BLaER1 (cell line): ENCODE measurements around the gene USP17L10.
"Not testable (repeated sequence)": the region's sequence is repeated elsewhere in the genome, so short reads cannot be mapped to it uniquely, and the experiment has no call there.

ENCODE experiments used
- H3K27ac ChIP-seq: shearing (Covaris generic); formaldehyde crosslinking; 2 replicates; pipeline ENCODE4 v1.8.1; 2022
- H3K27me3 ChIP-seq: shearing (Covaris generic); formaldehyde crosslinking; 2 replicates; pipeline ENCODE4 v1.8.1; 2022
- H3K36me3 ChIP-seq: shearing (Covaris generic); formaldehyde crosslinking; 2 replicates; pipeline ENCODE4 v1.8.1; 2022
- H3K4me1 ChIP-seq: shearing (Covaris generic); formaldehyde crosslinking; 2 replicates; pipeline ENCODE4 v1.8.1; 2022
- H3K4me2 ChIP-seq: shearing (Covaris generic); formaldehyde crosslinking; 2 replicates; pipeline ENCODE4 v1.8.1; 2022
- H3K4me3 ChIP-seq: shearing (Covaris generic); formaldehyde crosslinking; 2 replicates; pipeline ENCODE4 v1.8.1; 2022
- H3K9ac ChIP-seq: shearing (Covaris generic); formaldehyde crosslinking; 2 replicates; pipeline ENCODE4 v1.8.1; 2022
- H3K9me3 ChIP-seq: shearing (Covaris generic); formaldehyde crosslinking; 2 replicates; pipeline ENCODE4 v1.8.1; 2022
- H4K20me1 ChIP-seq: shearing (Covaris generic); formaldehyde crosslinking; 2 replicates; pipeline ENCODE4 v1.8.1; 2022

The USP17L10 gene

GRCh38 chr4:9210357-9210756 lies at the start of gene USP17L10:
Gene USP17L10, plus strand, starts transcription at chr4:9210657. Its CDS starts 0 bp downstream, at chr4:9210657.
- H3K36me3 ChIP-seq, H3K9me3 ChIP-seq, H3K9ac ChIP-seq, H3K27ac ChIP-seq, H3K4me3 ChIP-seq, H3K27me3 ChIP-seq, H3K4me1 ChIP-seq, H4K20me1 ChIP-seq, H3K4me2 ChIP-seq: not testable (repeated sequence)

GRCh38 chr4:9165990-9166389 lies 44.5 kb upstream of the USP17L10 start:
- not testable (repeated sequence) for H4K20me1 ChIP-seq, H3K4me3 ChIP-seq, H3K4me2 ChIP-seq, H3K9me3 ChIP-seq, H3K36me3 ChIP-seq, H3K27me3 ChIP-seq, H3K4me1 ChIP-seq, H3K9ac ChIP-seq, H3K27ac ChIP-seq

GRCh38 chr4:9169791-9170459 lies 40.5 kb upstream of the USP17L10 start, which contains the start of gene FAM90A26:
Gene FAM90A26, plus strand, starts transcription at chr4:9170409. Its CDS starts 2,764 bp downstream, at chr4:9173173.
- H3K9ac ChIP-seq, H3K27ac ChIP-seq: not testable (repeated sequence)

GRCh38 chr4:9214701-9215100 lies 4.2 kb downstream of the USP17L10 start:
- not testable (repeated sequence) for H3K9me3 ChIP-seq, H3K4me3 ChIP-seq, H3K9ac ChIP-seq

More at GRCh38 chr4:9169791-9170459, 40.5 kb upstream of the USP17L10 start, which contains the start of gene FAM90A26:
- not testable (repeated sequence) for H3K9me3 ChIP-seq, H3K4me1 ChIP-seq, H4K20me1 ChIP-seq, H3K4me3 ChIP-seq, H3K36me3 ChIP-seq, H3K4me2 ChIP-seq, H3K27me3 ChIP-seq

GRCh38 chr4:9215105-9215504 lies 4.6 kb downstream of the USP17L10 start, which contains the start of gene USP17L11:
Gene USP17L11, plus strand, starts transcription at chr4:9215405. Its CDS starts 0 bp downstream, at chr4:9215405.
- H3K4me2 ChIP-seq, H4K20me1 ChIP-seq, H3K27me3 ChIP-seq, H3K4me1 ChIP-seq, H3K36me3 ChIP-seq, H3K4me3 ChIP-seq, H3K9ac ChIP-seq, H3K27ac ChIP-seq, H3K9me3 ChIP-seq: not testable (repeated sequence)

More at GRCh38 chr4:9214701-9215100, 4.2 kb downstream of the USP17L10 start:
- not testable (repeated sequence) for H3K36me3 ChIP-seq, H3K27me3 ChIP-seq, H3K27ac ChIP-seq, H3K4me1 ChIP-seq, H4K20me1 ChIP-seq, H3K4me2 ChIP-seq

- H3K4me1 ChIP-seq, H3K9ac ChIP-seq, H3K4me3 ChIP-seq, H3K27me3 ChIP-seq, H3K36me3 ChIP-seq, H3K9me3 ChIP-seq, H3K4me2 ChIP-seq, H4K20me1 ChIP-seq, H3K27ac ChIP-seq: not testable (repeated sequence)
These were observed 9.4 kb downstream of the USP17L10 start, which contains the start of gene USP17L12 for GRCh38 chr4:9219852-9220251. Gene USP17L12, plus strand, starts transcription at chr4:9220152. Its CDS starts 0 bp downstream, at chr4:9220152.

- not testable (repeated sequence) for H3K4me1 ChIP-seq, H4K20me1 ChIP-seq, H3K9me3 ChIP-seq, H3K36me3 ChIP-seq, H3K27me3 ChIP-seq, H3K4me2 ChIP-seq, H3K27ac ChIP-seq, H3K9ac ChIP-seq, H3K4me3 ChIP-seq
These were observed 14.1 kb downstream of the USP17L10 start, which contains the start of gene USP17L13 for GRCh38 chr4:9224596-9224995. Gene USP17L13, plus strand, starts transcription at chr4:9224896. Its CDS starts 0 bp downstream, at chr4:9224896.

- H3K9ac ChIP-seq, H3K4me1 ChIP-seq, H4K20me1 ChIP-seq, H3K27me3 ChIP-seq, H3K4me3 ChIP-seq, H3K27ac ChIP-seq, H3K36me3 ChIP-seq, H3K4me2 ChIP-seq, H3K9me3 ChIP-seq: not testable (repeated sequence)
These were observed 19.8 kb downstream of the USP17L10 start for GRCh38 chr4:9230249-9230648.

GRCh38 chr4:9234085-9234484 lies 23.6 kb downstream of the USP17L10 start, which contains the start of gene USP17L15:
Gene USP17L15, plus strand, starts transcription at chr4:9234385. Its CDS starts 0 bp downstream, at chr4:9234385.
- not testable (repeated sequence) for H3K4me3 ChIP-seq, H3K4me1 ChIP-seq, H3K27ac ChIP-seq, H3K9me3 ChIP-seq, H3K36me3 ChIP-seq, H3K9ac ChIP-seq, H3K27me3 ChIP-seq, H4K20me1 ChIP-seq, H3K4me2 ChIP-seq

- H3K4me3 ChIP-seq, H3K36me3 ChIP-seq, H3K4me1 ChIP-seq, H3K4me2 ChIP-seq, H3K27me3 ChIP-seq, H4K20me1 ChIP-seq, H3K9ac ChIP-seq, H3K9me3 ChIP-seq, H3K27ac ChIP-seq: not testable (repeated sequence)
These were observed 28.0 kb downstream of the USP17L10 start for GRCh38 chr4:9238461-9238860.

GRCh38 chr4:9243579-9243978 lies 33.1 kb downstream of the USP17L10 start, which contains the start of gene USP17L17:
Gene USP17L17, plus strand, starts transcription at chr4:9243879. Its CDS starts 0 bp downstream, at chr4:9243879.
- H4K20me1 ChIP-seq, H3K9ac ChIP-seq, H3K36me3 ChIP-seq, H3K4me3 ChIP-seq, H3K4me1 ChIP-seq, H3K9me3 ChIP-seq, H3K27ac ChIP-seq, H3K27me3 ChIP-seq, H3K4me2 ChIP-seq: not testable (repeated sequence)

GRCh38 chr4:9247953-9248680 lies 37.7 kb downstream of the USP17L10 start, which contains the start of gene USP17L18:
Gene USP17L18, plus strand, starts transcription at chr4:9248630. Its CDS starts 0 bp downstream, at chr4:9248630.
- H3K9ac ChIP-seq, H3K27me3 ChIP-seq, H4K20me1 ChIP-seq, H3K36me3 ChIP-seq, H3K27ac ChIP-seq, H3K4me3 ChIP-seq, H3K9me3 ChIP-seq, H3K4me1 ChIP-seq, H3K4me2 ChIP-seq: not testable (repeated sequence)

GRCh38 chr4:9253078-9253477 lies 42.6 kb downstream of the USP17L10 start, which contains the start of gene USP17L19:
Gene USP17L19, plus strand, starts transcription at chr4:9253378. Its CDS starts 0 bp downstream, at chr4:9253378.
- not testable (repeated sequence) for H3K9me3 ChIP-seq, H3K27me3 ChIP-seq, H3K27ac ChIP-seq, H3K4me2 ChIP-seq, H3K9ac ChIP-seq, H3K4me1 ChIP-seq, H4K20me1 ChIP-seq, H3K4me3 ChIP-seq, H3K36me3 ChIP-seq

GRCh38 chr4:9257824-9258223 lies 47.4 kb downstream of the USP17L10 start, which contains the start of gene USP17L20:
Gene USP17L20, plus strand, starts transcription at chr4:9258124. Its CDS starts 0 bp downstream, at chr4:9258124.
- not testable (repeated sequence) for H3K9me3 ChIP-seq, H3K36me3 ChIP-seq, H3K27me3 ChIP-seq, H3K4me2 ChIP-seq, H4K20me1 ChIP-seq, H3K4me1 ChIP-seq, H3K27ac ChIP-seq, H3K9ac ChIP-seq, H3K4me3 ChIP-seq
